Glutamatergic neuron (in vitro differentiated cells): ENCODE data around the gene IGSF23. TPM values are rescaled to one million over a fixed set of nuclear protein-coding genes. Genes with fewer than 3 reads are reported as not detected.

Source experiments
- DNase-seq: peaks from one replicate; pipeline ENCODE4 v3.0.0; 2022
- H3K27ac Mint-ChIP-seq: one replicate; pipeline ENCODE4 v1.8.0; 2020; ENCODE audit warnings: mild to moderate bottlenecking, mixed read lengths, inconsistent platforms; ENCODE audit not compliant: unreplicated experiment
- H3K27me3 Mint-ChIP-seq: one replicate; pipeline ENCODE4 v1.8.0; 2020; ENCODE audit warnings: mild to moderate bottlenecking, moderate library complexity, mixed read lengths, inconsistent platforms; ENCODE audit not compliant: unreplicated experiment
- H3K36me3 Mint-ChIP-seq: one replicate; pipeline ENCODE4 v1.8.0; 2020; ENCODE audit warnings: mild to moderate bottlenecking, mixed read lengths, inconsistent platforms; ENCODE audit not compliant: unreplicated experiment
- H3K4me1 Mint-ChIP-seq: one replicate; pipeline ENCODE4 v1.8.0; 2020; ENCODE audit warnings: mild to moderate bottlenecking, low read depth, mixed read lengths, inconsistent platforms; ENCODE audit not compliant: unreplicated experiment
- H3K4me3 Mint-ChIP-seq: one replicate; pipeline ENCODE4 v1.8.0; 2020; ENCODE audit warnings: mild to moderate bottlenecking, mixed read lengths, inconsistent platforms; ENCODE audit not compliant: unreplicated experiment
- H3K9me3 Mint-ChIP-seq: one replicate; pipeline ENCODE4 v1.8.0; 2020; ENCODE audit warnings: mild to moderate bottlenecking, moderate library complexity, mixed read lengths, inconsistent platforms; ENCODE audit not compliant: unreplicated experiment
- CTCF ChIP-seq: fragments of 200-600 bp; sonication (generic); IDR thresholded peaks from one replicate; pipeline ENCODE4 v1.5.0; 2021; ENCODE audit not compliant: partially characterized antibody, unreplicated experiment
- total RNA-seq: library from RNA; stranded (reverse); fragmentation: NEBNext Ultra II Directional; extraction: Animal tissue kit (Norgen Biotek cat#: 25700); gene quantifications from one replicate; pipeline ENCODE4 v1.2.1, GENCODE V29; 2021; ENCODE audit not compliant: unreplicated experiment

IGSF23 gene
- total RNA-seq, 1 donor from 2014 or later: not detected

GRCh38 chr19:44579663-44580365 is 33.5 kb upstream of the IGSF23 start:
- no peak overlapping the region for H3K27ac Mint-ChIP-seq
- peaks cover 1% of the 10 kb centered on the region for H3K9me3 Mint-ChIP-seq
- no peak for DNase-seq
- no peaks in the 10 kb centered on the region for H3K4me1 Mint-ChIP-seq
- H3K27me3 Mint-ChIP-seq: peaks cover 2% of the 10 kb centered on the region
- no peaks in the 10 kb centered on the region for H3K36me3 Mint-ChIP-seq
- H3K4me3 Mint-ChIP-seq: no peak overlapping the region
- TF ChIP-seq CTCF: no peak

DNA sequence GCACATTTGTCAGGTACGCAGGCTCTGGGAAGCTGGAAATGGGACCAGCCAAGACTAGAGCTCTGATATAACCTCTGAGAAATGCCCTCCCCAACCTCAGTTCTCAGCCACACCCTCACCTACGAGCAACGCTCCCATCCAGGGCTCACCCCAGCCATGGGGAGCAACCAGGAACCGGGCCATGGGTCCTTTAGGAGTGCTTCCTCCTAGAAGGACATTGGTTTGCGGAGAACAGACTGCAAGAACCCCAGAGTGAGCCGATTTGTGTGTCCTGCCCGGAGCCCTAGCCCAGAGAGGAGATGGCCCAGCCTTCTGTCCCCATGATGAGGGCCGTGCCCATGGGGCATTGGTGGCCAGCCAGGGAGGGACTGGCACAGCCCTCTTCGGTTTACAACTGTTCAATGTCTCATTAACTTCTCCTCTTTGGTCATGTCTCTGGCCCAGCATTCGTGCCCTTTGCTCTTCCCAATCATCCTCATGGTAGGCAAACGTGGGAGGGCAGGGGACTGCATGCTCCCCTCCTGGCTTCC is 32.9 kb upstream of the IGSF23 start:
- no peak overlapping the region for H3K27ac Mint-ChIP-seq
- DNase-seq: no peak
- no peaks in the 10 kb centered on the region for H3K36me3 Mint-ChIP-seq
- no peaks in the 10 kb centered on the region for H3K4me1 Mint-ChIP-seq
- H3K9me3 Mint-ChIP-seq: peaks cover 1% of the 10 kb centered on the region
- H3K27me3 Mint-ChIP-seq: peaks cover 2% of the 10 kb centered on the region
- no peak for TF ChIP-seq CTCF
- H3K4me3 Mint-ChIP-seq: no peak overlapping the region

DNA sequence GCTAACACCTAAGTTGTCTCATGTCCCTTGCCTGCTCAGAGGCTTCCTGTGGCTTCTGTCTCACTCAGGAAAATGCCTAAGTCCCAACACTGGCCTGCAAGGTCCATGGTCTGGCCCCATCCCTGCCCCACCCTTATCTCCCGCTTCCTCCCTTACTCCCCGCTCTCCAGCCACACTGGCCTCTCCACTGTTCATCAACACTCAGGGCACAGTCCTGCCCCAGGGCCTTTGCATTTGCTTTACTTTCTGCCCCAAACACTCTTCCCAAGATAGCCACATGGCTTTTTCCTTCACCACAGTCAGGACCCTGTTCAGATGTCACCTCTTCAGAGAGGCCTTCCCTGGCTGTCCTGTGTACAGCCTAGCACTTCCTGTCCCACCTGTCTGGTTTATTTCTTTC is 32.1 kb upstream of the IGSF23 start:
- no peak overlapping the region for H3K4me3 Mint-ChIP-seq
- H3K36me3 Mint-ChIP-seq: no peaks in the 10 kb centered on the region
- no peak for DNase-seq
- no peak for TF ChIP-seq CTCF
- peaks cover 2% of the 10 kb centered on the region for H3K27me3 Mint-ChIP-seq
- H3K27ac Mint-ChIP-seq: no peak overlapping the region
- no peaks in the 10 kb centered on the region for H3K4me1 Mint-ChIP-seq
- peaks cover 1% of the 10 kb centered on the region for H3K9me3 Mint-ChIP-seq

- Mint-ChIP-seq H3K4me1 (no peaks in the 10 kb centered on the region), H3K36me3 (no peaks in the 10 kb centered on the region)
- peak; percentile 48 for DNase-seq
Observed at GRCh38 chr19:44582581-44583265, 30.6 kb upstream of the IGSF23 start.

More at GRCh38 chr19:44582581-44583265, 30.6 kb upstream of the IGSF23 start:
- Mint-ChIP-seq H3K27me3 (no peaks in the 10 kb centered on the region), H3K9me3 (peaks cover 1% of the 10 kb centered on the region), H3K4me3 (no peak overlapping the region), H3K27ac (no peak overlapping the region)
- TF ChIP-seq CTCF: peak; percentile 49
